ENCODE data around the gene COPS6. TPM values are rescaled to one million over a fixed set of nuclear protein-coding genes. Genes with fewer than 3 reads are reported as not detected.

The COPS6 gene
- 100 to 1,000 TPM in 1 of 2 donors, 10 to 100 TPM in 1; 79.1 to 108 TPM for total RNA-seq

DNA sequence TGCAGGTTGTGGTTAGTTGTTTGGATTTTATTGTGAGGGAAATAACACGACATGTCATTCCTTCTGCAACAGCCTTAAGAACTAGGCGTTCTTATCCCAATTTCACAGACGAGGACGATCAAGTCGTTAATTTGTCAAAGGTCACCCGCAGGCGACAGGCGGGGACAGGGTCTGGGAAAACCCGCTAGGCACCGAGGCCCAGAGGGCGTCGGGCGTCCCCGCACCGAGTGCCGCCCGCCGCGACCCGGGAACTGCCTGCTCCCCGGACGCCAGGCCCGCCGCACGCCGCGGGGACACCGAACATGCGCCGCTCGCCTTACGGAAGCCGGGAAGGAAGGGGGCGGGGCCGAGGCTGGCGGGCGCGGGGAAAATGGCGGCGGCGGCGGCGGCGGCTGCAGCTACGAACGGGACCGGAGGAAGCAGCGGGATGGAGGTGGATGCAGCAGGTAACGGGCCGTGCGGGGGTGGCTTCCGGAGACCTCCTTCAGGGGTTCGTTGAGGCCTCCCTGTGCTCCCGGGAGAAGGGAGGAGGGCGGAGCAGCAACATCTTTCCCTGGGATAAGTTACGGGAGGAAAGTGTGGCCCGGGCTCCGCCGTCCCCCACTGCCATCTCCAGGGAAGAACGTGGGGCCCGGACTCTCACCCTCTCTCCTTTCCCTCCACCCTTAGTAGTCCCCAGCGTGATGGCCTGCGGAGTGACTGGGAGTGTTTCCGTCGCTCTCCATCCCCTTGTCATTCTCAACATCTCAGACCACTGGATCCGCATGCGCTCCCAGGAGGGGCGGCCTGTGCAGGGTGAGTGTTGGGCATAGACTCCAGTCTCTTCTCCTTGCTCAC lies at the start of gene COPS6:
Gene COPS6 (plus strand): TSS at position 349 of the 837 bp plus-strand sequence. CDS start 22 bp downstream, at position 371.
- H3K4me3 Mint-ChIP-seq = peak within 1 kb of the TSS; percentile 93
- H3K27me3 Mint-ChIP-seq = no peaks in the 10 kb centered on the region
- ATAC-seq (replicated peaks) = peak; percentile 84
- peaks cover 52% of the 10 kb centered on the region for H3K36me3 Mint-ChIP-seq (ENCODE audit: low read depth)
- peaks cover 18% of the 10 kb centered on the region for H3K4me1 Mint-ChIP-seq
- H3K9me3 Mint-ChIP-seq = no peaks in the 10 kb centered on the region
- peak within 1 kb of the TSS; percentile 94 for H3K27ac Mint-ChIP-seq

DNA sequence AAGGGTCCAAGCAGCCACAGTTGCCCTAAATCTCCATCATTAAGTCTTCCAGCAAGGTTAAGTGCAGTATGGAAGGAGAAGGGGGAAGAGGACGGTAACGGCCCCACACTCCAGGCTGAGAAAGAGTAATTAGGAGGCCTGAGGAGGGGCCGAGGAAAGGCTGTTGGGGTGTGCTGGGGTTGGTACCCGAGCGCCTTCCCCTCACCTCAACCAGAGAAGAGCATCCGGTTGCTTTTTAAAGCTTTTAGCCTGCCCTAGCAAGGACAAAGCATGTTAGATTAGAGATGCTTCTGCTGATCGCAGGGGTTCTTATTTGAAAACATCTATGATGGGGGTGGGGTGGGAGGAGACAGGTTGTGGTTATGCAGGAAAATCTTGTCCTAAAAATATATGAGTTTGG lies 48.2 kb upstream of the COPS6 start:
- Mint-ChIP-seq H3K27me3 (no peaks in the 10 kb centered on the region), H3K4me1 (no peaks in the 10 kb centered on the region), H3K27ac (no peak overlapping the region), H3K4me3 (no peak overlapping the region), H3K36me3 (ENCODE audit: low read depth) (peaks cover 28% of the 10 kb centered on the region), H3K9me3 (no peaks in the 10 kb centered on the region)
- ATAC-seq (replicated peaks) = no peak

DNA sequence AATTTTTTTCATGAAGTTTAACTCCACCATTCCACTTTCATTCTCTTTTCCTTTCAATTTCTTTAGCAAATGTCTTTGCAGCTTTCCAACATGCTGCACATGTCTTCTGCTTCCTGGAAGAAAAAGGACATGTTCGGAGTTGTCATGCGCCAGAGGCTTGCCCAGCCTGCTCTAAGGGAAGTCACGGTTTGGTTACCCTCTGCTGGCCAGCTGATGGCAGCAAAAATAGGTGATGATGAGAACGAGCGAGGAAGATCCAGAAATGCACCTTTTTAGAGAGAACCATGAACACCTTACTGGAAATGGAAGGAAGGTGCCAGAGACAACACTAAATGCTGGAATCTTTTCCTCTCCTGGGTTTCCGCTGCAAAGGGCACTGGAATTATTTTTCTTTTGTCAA lies 44.1 kb upstream of the COPS6 start:
- ATAC-seq (replicated peaks) = no peak
- no peak overlapping the region for H3K27ac Mint-ChIP-seq
- H3K36me3 Mint-ChIP-seq (ENCODE audit: low read depth) = no peaks in the 10 kb centered on the region
- H3K4me1 Mint-ChIP-seq = no peaks in the 10 kb centered on the region
- no peaks in the 10 kb centered on the region for H3K9me3 Mint-ChIP-seq
- no peaks in the 10 kb centered on the region for H3K27me3 Mint-ChIP-seq
- no peak overlapping the region for H3K4me3 Mint-ChIP-seq

DNA sequence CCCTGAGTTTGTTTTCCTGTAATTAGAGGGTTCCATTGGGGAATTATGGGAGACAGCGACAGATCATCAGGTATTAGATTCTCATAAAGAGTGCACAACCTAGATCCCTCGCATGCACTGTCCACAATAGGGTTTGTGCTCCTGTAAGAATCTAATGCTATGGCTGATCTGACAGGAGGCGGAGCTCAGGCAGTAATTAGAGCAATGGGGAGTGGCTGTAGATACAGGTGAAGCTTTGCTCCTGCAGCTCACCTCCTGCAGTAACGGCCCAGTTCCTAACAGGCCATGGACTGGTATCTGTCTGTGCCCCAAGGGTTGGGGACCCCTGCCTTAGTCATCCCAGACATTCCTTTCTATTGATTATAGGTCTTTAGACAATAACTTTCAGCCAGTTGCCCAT lies 40.1 kb upstream of the COPS6 start:
- no peaks in the 10 kb centered on the region for H3K36me3 Mint-ChIP-seq (ENCODE audit: low read depth)
- peaks cover 5% of the 10 kb centered on the region for H3K4me1 Mint-ChIP-seq
- no peaks in the 10 kb centered on the region for H3K9me3 Mint-ChIP-seq
- no peaks in the 10 kb centered on the region for H3K27me3 Mint-ChIP-seq
- ATAC-seq (replicated peaks) = no peak
- H3K4me3 Mint-ChIP-seq = peak overlapping the region; percentile 86
- peak overlapping the region; percentile 25 for H3K27ac Mint-ChIP-seq

DNA sequence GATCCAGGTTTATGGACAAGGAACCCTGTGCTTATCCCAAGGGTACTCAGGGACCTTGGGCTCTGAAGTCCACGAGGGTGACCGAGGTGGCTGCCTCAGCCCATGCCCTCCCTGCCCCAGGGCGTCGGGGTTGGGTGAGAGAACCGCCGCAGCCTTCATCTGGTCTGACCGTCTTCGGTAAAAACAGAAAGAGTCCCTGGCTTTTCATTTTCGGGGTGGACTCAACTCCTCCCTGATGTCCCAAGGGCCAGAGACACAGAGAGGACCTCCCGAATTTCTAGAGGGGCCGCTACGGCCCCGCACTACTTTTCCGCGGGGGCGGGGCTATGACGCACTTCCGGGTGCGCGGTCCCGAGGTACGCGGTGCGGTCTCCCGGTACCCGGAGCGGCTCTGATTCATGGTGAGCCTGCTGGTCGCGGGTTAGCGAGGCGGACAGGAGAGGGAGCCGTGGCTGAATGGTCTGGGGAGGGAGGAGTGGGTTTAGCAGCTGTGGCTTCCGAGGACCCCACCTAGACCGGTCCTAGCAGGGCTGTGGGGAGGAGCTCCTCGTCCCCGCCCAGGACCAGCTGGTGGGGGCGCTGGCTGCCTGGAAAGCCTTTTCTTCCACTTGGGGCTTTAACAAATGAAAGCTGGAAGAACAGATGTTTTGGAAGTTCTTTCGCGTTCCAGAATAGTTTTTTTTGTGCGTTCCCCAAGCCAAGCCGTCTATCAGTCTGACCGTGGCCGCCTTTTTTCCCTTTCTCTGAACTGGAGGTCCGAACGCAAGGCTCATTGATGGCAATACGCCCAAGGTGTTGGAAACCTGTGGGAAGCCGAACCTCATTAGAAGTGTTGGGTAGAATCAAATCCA lies 39.1 kb upstream of the COPS6 start, which contains the start of gene ZSCAN21:
Gene ZSCAN21 (plus strand): TSS at position 334 of the 851 bp plus-strand sequence. CDS start 7,233 bp downstream, outside the sequence.
- no peaks in the 10 kb centered on the region for H3K36me3 Mint-ChIP-seq (ENCODE audit: low read depth)
- H3K9me3 Mint-ChIP-seq = no peaks in the 10 kb centered on the region
- H3K4me1 Mint-ChIP-seq = peaks cover 5% of the 10 kb centered on the region
- H3K27me3 Mint-ChIP-seq = no peaks in the 10 kb centered on the region
- H3K27ac Mint-ChIP-seq = peak within 1 kb of the TSS; percentile 86
- H3K4me3 Mint-ChIP-seq = peak within 1 kb of the TSS; percentile 86
- ATAC-seq (replicated peaks) = peak; percentile 97

DNA sequence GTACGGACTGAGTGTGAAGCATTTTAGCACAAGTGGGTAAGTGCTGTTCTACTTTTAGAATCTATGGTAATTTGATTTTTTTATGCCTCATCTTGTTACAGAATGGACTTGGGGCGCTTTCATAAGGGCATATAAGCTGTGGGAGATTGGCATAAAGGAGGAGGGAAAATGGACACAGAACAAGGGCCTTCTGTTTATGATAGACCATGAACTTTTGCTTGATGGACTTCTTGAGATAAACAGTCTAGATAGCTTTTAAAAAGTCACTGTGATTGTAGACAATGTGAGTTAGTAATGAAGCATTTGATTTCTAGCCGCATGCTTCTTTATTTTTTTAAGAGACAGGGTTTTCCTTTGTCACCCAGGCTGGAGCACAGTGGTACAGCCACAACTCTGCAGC lies 37.2 kb upstream of the COPS6 start:
- Mint-ChIP-seq H3K36me3 (ENCODE audit: low read depth) (no peaks in the 10 kb centered on the region), H3K27me3 (no peaks in the 10 kb centered on the region), H3K9me3 (no peaks in the 10 kb centered on the region), H3K4me1 (peaks cover 5% of the 10 kb centered on the region), H3K4me3 (peak overlapping the region; percentile 34), H3K27ac (no peak overlapping the region)
- ATAC-seq (replicated peaks) = no peak

DNA sequence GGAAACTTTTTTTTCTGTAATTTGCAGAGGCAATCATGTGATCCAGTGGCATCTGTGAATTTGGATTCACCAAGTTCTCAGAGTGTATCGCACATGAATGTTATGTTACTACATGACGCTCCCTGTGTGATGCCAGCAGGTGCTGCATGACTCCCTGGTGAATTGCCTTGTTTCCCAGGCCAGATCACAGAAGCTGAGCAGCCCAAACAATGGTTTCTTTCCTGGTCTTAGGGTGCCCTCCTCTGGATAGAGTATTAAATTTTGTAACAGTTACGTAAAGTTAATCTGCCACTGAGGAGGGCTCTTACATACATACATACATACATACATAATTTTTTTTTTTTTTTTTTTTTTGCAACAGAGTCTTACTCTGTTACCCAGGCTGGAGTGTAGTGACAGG lies 35.6 kb upstream of the COPS6 start:
- Mint-ChIP-seq H3K9me3 (no peaks in the 10 kb centered on the region), H3K4me1 (peaks cover 5% of the 10 kb centered on the region), H3K27me3 (no peaks in the 10 kb centered on the region), H3K27ac (no peak overlapping the region), H3K36me3 (ENCODE audit: low read depth) (peaks cover 15% of the 10 kb centered on the region), H3K4me3 (no peak overlapping the region)
- ATAC-seq (replicated peaks) = no peak

DNA sequence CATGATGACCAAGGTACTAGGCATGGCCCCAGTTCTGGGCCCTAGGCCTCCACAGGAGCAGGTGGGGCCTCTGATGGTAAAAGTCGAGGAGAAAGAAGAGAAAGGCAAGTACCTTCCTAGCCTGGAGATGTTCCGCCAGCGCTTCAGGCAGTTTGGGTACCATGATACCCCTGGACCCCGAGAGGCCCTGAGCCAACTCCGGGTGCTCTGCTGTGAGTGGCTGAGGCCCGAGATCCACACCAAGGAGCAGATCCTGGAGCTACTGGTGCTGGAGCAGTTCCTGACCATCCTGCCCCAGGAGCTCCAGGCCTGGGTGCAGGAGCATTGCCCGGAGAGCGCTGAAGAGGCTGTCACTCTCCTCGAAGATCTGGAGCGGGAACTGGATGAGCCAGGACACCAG lies 31.8 kb upstream of the COPS6 start:
- H3K27ac Mint-ChIP-seq = no peak overlapping the region
- H3K4me1 Mint-ChIP-seq = no peaks in the 10 kb centered on the region
- no peaks in the 10 kb centered on the region for H3K9me3 Mint-ChIP-seq
- ATAC-seq (replicated peaks) = no peak
- H3K36me3 Mint-ChIP-seq (ENCODE audit: low read depth) = peaks cover 40% of the 10 kb centered on the region
- H3K27me3 Mint-ChIP-seq = no peaks in the 10 kb centered on the region
- H3K4me3 Mint-ChIP-seq = no peak overlapping the region

DNA sequence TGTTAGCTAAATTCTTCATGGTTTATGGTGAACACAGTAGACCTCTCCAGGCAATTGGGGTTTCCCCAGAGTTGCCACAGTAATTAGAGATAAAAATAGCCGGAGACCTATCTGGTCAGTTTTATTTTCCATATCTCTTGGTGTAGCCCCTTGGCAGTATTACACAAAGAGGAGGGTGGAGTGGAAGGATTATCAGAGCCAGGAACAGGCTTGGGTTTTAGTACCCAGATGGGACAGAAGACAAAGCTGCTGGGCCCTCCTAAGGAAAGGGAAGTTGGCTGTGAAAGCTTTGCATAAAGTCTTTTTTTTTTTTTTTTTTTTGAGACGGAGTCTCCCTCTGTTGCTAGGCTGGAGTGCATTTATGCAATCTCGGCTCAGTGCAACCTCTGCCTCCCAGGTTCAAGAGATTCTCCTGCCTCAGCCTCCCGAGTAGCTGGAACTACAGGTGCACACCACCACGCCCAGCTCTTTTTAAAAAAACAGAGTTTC lies 29.5 kb upstream of the COPS6 start:
- H3K4me1 Mint-ChIP-seq = no peaks in the 10 kb centered on the region
- no peak overlapping the region for H3K4me3 Mint-ChIP-seq
- H3K9me3 Mint-ChIP-seq = no peaks in the 10 kb centered on the region
- peaks cover 57% of the 10 kb centered on the region for H3K36me3 Mint-ChIP-seq (ENCODE audit: low read depth)
- no peak for ATAC-seq (replicated peaks)
- H3K27ac Mint-ChIP-seq = no peak overlapping the region
- H3K27me3 Mint-ChIP-seq = no peaks in the 10 kb centered on the region

DNA sequence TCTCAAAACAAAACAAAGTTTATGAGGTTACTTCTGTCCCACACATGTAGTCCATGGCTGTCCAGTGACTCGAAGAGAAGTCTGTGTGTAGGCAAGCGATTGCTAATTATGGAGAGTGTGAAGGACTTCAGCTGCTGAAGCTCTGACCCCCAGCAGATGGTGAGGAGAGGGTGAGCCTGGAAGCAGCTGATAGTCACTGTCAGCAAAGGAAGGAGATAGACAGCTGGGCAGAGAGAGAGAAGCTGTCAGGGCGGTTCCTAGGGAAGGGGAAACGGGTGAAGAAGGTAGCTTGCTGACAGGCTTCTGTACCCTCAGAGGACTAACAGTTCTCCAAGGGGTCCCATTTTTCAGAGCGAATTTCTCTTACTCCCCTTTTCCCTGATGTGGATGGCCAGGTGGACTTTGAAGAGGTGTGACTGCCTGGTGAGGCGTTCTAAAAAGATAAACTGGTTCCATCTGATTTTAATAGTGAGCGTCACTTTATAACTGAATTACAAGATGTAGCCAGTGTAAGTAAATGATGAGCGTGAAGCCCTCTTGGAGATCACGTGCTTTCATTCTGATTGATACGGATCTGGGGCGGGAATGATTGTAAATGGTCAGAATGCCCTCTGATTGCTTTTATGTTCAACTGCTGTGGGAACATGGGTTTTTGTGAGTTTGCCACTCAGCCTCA lies 27.1 kb upstream of the COPS6 start:
- H3K36me3 Mint-ChIP-seq (ENCODE audit: low read depth) = peaks cover 57% of the 10 kb centered on the region
- ATAC-seq (replicated peaks) = no peak
- no peak overlapping the region for H3K4me3 Mint-ChIP-seq
- no peaks in the 10 kb centered on the region for H3K4me1 Mint-ChIP-seq
- H3K27me3 Mint-ChIP-seq = no peaks in the 10 kb centered on the region
- H3K9me3 Mint-ChIP-seq = no peaks in the 10 kb centered on the region
- no peak overlapping the region for H3K27ac Mint-ChIP-seq

DNA sequence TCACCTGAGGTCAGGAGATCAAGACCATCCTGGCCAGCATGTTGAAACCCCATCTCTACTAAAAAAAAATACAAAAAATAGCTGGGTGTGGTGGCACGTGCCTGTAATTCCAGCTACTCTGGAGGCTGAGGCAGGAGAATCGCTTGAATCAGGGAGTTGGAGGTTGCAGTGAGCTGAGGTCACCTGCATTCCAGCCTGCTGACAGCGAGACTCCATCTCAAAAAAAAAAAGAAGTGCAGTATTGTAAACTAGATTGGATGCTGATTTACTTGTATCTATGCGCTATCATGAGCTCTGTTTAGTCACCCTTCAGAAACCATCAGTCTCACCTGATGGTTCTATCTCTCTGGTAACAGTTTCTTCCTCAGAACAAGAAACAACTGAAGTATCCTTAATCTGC lies 25.4 kb upstream of the COPS6 start:
- H3K4me1 Mint-ChIP-seq = no peaks in the 10 kb centered on the region
- peaks cover 48% of the 10 kb centered on the region for H3K36me3 Mint-ChIP-seq (ENCODE audit: low read depth)
- no peak overlapping the region for H3K27ac Mint-ChIP-seq
- no peaks in the 10 kb centered on the region for H3K27me3 Mint-ChIP-seq
- H3K9me3 Mint-ChIP-seq = no peaks in the 10 kb centered on the region
- H3K4me3 Mint-ChIP-seq = no peak overlapping the region
- no peak for ATAC-seq (replicated peaks)

DNA sequence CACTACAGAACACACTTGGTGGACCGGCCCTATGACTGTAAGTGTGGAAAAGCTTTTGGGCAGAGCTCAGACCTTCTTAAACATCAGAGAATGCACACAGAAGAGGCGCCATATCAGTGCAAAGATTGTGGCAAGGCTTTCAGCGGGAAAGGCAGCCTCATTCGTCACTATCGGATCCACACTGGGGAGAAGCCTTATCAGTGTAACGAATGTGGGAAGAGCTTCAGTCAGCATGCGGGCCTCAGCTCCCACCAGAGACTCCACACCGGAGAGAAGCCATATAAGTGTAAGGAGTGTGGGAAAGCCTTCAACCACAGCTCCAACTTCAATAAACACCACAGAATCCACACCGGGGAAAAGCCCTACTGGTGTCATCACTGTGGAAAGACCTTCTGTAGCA lies 24.6 kb upstream of the COPS6 start:
- H3K27ac Mint-ChIP-seq = no peak overlapping the region
- H3K36me3 Mint-ChIP-seq (ENCODE audit: low read depth) = peaks cover 44% of the 10 kb centered on the region

DNA sequence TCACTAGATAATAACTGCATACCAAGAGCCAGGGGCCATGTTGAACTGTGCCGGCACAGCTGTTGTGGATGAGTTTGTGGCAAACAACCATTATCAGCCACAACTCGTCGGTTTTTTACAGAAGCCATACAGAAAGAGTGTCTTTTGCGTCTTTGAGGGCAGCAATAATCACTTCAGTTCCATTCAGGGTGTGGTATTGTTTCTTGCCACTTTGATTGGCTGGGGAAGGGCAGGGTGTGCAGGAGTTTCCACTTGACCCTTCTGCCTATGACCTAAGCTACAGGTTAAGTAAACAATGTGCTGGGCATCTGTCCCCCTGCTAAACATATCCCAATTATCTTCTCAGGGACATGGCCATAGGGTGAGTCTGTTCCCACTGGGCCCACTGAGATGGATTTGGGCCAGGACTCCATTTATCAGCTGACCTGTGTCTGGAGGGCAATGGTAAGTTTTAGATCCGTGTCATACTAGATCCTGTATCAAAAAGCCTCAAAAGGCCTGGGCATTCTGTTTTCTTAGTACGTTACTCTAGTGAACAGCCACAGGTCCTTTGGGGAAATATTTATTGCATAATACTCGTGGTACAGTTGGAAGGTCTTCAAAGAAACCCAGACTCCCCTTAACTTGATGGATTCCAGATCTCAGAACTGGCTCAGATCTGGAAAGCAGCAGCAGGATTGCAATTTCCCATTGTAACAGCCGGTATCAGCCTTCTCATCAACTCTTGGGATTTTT lies 23.1 kb upstream of the COPS6 start:
- Mint-ChIP-seq H3K36me3 (ENCODE audit: low read depth) (peaks cover 50% of the 10 kb centered on the region), H3K4me3 (no peak overlapping the region), H3K27me3 (no peaks in the 10 kb centered on the region), H3K9me3 (peaks cover 2% of the 10 kb centered on the region), H3K4me1 (no peaks in the 10 kb centered on the region), H3K27ac (no peak overlapping the region)
- no peak for ATAC-seq (replicated peaks)

More for the DNA sequence above, 24.6 kb upstream of the COPS6 start:
- Mint-ChIP-seq H3K27me3 (no peaks in the 10 kb centered on the region), H3K4me3 (no peak overlapping the region), H3K4me1 (no peaks in the 10 kb centered on the region), H3K9me3 (no peaks in the 10 kb centered on the region)
- no peak for ATAC-seq (replicated peaks)

DNA sequence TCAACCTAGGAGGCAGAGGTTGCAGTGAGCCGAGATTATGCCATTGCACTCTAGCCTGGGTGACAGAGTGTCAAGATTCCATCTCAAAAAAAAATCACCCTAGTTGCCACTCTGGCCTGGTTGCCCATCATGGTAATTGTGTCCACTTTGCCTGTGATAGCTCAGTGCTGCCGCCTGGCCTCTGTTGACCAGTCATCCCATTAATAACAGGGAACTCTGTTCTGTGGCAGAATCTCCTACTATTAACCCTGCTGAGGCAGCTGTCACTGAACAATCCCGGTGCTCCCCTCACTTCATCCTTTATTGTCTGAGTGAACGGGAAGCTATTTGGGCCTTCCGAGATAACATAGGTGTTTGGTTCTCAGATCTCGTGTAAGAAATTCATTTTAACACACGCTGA lies 21.8 kb upstream of the COPS6 start:
- Mint-ChIP-seq H3K4me3 (no peak overlapping the region), H3K4me1 (peaks cover under 1% of the 10 kb centered on the region), H3K36me3 (ENCODE audit: low read depth) (peaks cover 51% of the 10 kb centered on the region), H3K27ac (no peak overlapping the region), H3K9me3 (peaks cover 13% of the 10 kb centered on the region), H3K27me3 (no peaks in the 10 kb centered on the region)
- ATAC-seq (replicated peaks) = no peak

All from activated T-helper 17 cell treated with anti-CD3 and anti-CD28 coated beads, Interleukin-2, amount 50 U/mL, for 72 hours (primary cell).